ENCODE data around the gene DUSP23.

DUSP23 gene

DNA sequence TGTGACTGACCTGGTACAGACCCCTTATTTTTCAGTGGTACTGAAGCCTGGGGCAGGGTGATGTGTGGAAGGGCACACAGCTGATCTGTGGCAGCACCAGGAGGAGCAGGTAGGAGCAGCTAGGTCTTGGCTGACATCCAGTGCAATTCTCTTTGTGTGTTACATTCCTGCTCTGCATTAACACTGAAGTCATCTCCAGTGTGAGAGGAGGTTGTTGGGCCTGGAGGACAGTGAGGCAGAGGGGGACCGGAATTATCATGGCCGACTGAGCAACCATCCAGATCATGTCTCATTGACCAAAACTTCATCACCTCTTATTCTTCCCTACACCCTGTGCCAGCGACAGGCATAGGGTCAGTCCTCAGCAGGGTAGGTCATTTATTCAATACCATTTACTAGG, 47.4 kb downstream of the DUSP23 start:
- DNase-seq (ENCODE audit: low read depth), result no peak

- no peak for DNase-seq (ENCODE audit: low read depth)
These were observed 48.0 kb downstream of the DUSP23 start for GRCh38 chr1:159828581-159829272.

DNA sequence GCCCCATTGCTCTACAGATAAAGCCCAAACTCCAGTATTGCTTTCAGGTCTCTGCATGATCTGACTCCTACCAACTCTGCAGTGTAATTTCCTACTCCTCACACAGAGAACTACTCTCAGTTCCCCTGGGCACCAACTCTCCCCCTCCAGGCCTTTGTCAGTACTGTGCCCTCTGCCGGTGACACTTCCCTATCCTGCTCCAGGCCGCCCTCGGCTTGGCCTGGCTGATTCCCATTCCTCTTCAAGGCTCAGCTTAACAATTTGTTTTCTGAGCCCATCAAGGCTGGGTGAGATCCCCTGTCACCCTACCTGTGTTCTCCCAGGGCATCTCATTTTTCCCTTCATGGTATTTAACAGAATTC, 48.5 kb downstream of the DUSP23 start:
- no peak for DNase-seq (ENCODE audit: low read depth)

GRCh38 chr1:159829822-159830465, 49.2 kb downstream of the DUSP23 start:
- peak; percentile 66 for DNase-seq (ENCODE audit: low read depth)

DNA sequence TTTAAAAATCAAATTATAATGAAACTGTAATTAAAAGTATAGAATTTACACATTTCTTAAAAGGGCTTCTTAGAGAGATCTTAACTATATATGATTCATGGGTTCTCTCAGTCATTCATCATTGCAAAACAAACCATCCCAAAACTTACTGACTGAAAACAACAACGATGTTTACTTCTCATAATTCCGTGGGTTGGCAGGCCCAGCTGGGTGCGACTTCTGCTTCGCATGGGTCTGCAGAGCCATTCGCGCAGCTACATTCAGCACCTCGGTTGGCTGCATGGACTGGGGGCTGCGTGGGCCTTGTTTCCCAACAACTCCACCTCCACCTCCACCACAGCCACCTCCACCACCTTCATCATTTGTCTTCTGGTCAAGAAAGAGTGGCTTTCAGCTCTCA, 50.0 kb downstream of the DUSP23 start:
- DNase-seq (ENCODE audit: low read depth), result no peak

DNA sequence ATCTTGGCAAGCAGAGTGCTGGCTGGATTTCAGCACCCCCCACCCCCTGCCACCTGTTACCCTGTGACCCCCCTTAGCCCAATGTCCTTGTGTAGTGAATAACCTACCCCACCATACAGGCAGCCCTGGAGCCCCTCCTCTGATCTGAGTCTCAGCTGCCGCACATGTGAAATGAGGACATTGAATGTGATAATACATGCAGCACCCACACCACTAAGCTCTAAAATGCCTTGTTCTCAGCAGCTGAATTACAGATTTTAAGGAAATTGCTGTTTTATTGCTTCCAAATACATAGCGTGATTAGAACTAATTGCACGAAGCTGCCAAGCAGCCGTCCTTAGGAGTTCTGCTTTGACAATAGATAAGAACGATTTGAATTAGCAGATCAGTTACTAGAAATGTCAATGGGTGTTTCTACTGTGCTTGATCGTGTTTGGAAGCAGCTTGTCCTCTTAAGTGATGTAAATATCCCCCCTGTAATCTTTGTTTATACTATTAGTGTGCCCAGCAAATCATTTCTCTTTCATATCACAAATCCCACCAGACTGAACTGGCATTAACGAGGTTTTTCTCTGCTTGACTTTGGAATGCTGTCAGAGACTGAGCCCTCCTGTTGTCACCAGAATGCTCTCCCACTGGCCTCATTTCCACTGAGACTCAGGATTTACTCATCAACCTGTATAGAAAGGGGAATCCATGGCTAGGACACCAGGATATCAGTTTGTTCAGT, 50.8 kb downstream of the DUSP23 start:
- no peak for DNase-seq (ENCODE audit: low read depth)

Data from stromal cell of bone marrow (primary cell).